GM23338 (cell line): Measurements from ENCODE around the gene OBSCN. TPM values are rescaled to one million over a fixed set of nuclear protein-coding genes. Genes with fewer than 3 reads are reported as not detected.

Experiments used
- CTCF ChIP-seq, 2 experiments: fragments of 200-600 bp in 1 of 2; sonication (generic) in 1 of 2; conservative IDR thresholded peaks; 2 replicates each; pipeline versions ENCODE4 v1.5.1 to v1.6.1; 2016 to 2017; ENCODE audit warnings: antibody characterized with exemption in 2 of 2, low read depth in 2 of 2, mild to moderate bottlenecking in 2 of 2, moderate library complexity in 1 of 2
- ETS1 ChIP-seq: IDR thresholded peaks from 2 replicates; pipeline ENCODE4 v1.6.1; 2016; ENCODE audit warnings: antibody characterized with exemption
- EZH2 ChIP-seq: fragments of 200-600 bp; sonication (generic); IDR thresholded peaks from one replicate; pipeline ENCODE4 v1.8.0; 2017; ENCODE audit warnings: antibody characterized with exemption, mild to moderate bottlenecking, low read depth; ENCODE audit not compliant: unreplicated experiment
- EZH2phosphoT487 ChIP-seq: fragments of 200-600 bp; sonication (generic); IDR thresholded peaks from one replicate; pipeline ENCODE4 v1.8.1; 2018; ENCODE audit warnings: antibody characterized with exemption; ENCODE audit not compliant: unreplicated experiment
- JUNB ChIP-seq: IDR thresholded peaks from one replicate; pipeline ENCODE4 v1.6.1; 2016; ENCODE audit warnings: antibody characterized with exemption; ENCODE audit not compliant: unreplicated experiment
- NANOG ChIP-seq: IDR thresholded peaks from 2 replicates; pipeline ENCODE4 v1.6.1; 2016; ENCODE audit warnings: antibody characterized with exemption, borderline replicate concordance
- POLR2AphosphoS5 ChIP-seq: IDR thresholded peaks from 2 replicates; pipeline ENCODE4 v1.6.1; 2016; ENCODE audit warnings: antibody characterized with exemption, low read depth
- STAT1 ChIP-seq: IDR thresholded peaks from one replicate; pipeline ENCODE4 v1.6.1; 2016; ENCODE audit warnings: antibody characterized with exemption; ENCODE audit not compliant: unreplicated experiment
- ZNF114 ChIP-seq: fragments of 250-450 bp; sonication (Bioruptor Pico); IDR thresholded peaks from 2 replicates; pipeline ENCODE4 v1.5.0; 2020; ENCODE audit warnings: mild to moderate bottlenecking, moderate library complexity
- ZNF462 ChIP-seq: fragments of 250-450 bp; sonication (Bioruptor Pico); IDR thresholded peaks from 2 replicates; pipeline ENCODE4 v1.5.0; 2020; ENCODE audit warnings: mild to moderate bottlenecking, moderate library complexity
- polyA plus RNA-seq: library from polyadenylated mRNA; unstranded; fragments of >200 nt; fragmentation: Nextera tagmentation; extraction: Ambion mirVana; gene quantifications from 2 replicates; pipeline ENCODE4 v1.2.1, GENCODE V29; 2016
- total RNA-seq: library from RNA; depleted of rRNA; stranded (reverse); fragments of >200 nt; shearing (Covaris generic); gene quantifications from 2 replicates; pipeline ENCODE4 v1.2.3, GENCODE V29; 2014

The OBSCN gene
- total and polyA plus RNA-seq, 2 experiments from 2014 or later = 8.4 to 38.5 TPM

GRCh38 chr1:228289239-228289849, 81.5 kb downstream of the OBSCN start (continued):
- no peak for TF ChIP-seq ZNF462 (CRISPR knock-in tag)
- no peak for TF ChIP-seq EZH2phosphoT487
- TF ChIP-seq JUNB = no peak
- TF ChIP-seq ETS1 = no peak
- TF ChIP-seq NANOG = no peak
- TF ChIP-seq CTCF (conservative IDR thresholded peaks at IDR 0.05; ENCODE audit: low read depth in 2 of 2) = no peak
- no peak for TF ChIP-seq EZH2
- TF ChIP-seq STAT1 = no peak
- no peak for TF ChIP-seq ZNF114
- no peak for TF ChIP-seq POLR2AphosphoS5
